NCI-H146 treated with DMSO at 0.1 percent for 48 hours (cell line): Measurements from ENCODE around the gene CRX.
"Not testable (repeated sequence)": the region's sequence is repeated elsewhere in the genome, so short reads cannot be mapped to it uniquely, and the experiment has no call there.

Experiments used
- DNase-seq: peaks from one replicate; lab custom pipeline; 2025; ENCODE audit not compliant: unreplicated experiment; lab: John Stamatoyannopoulos, UW

CRX gene

GRCh38 chr19:47821460-47822020 is at the start of gene CRX:
TSS of gene CRX (plus strand) at chr19:47821937. CDS start at chr19:47834444, 12,507 bp downstream.
- DNase-seq: no peak

DNA sequence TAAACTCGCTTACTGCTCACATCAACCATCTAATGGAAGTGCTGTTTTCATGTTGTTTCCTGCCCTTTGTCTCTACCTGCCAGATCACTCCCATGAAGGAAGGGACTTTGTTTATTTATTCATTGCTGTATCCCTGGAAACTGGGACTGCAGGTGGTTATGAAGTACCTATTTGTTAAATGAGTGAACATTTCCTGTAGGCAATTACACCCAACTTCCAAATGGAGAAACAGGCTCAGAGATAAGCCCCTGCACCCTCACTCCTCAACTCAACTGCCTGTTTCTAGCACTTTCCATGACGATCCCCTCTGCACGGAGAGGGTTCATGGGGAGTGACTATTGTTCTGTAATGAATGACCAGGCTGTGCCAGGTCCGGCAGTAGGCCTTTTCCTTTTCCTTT is 45.2 kb upstream of the CRX start:
- peak; percentile 95 for DNase-seq

DNA sequence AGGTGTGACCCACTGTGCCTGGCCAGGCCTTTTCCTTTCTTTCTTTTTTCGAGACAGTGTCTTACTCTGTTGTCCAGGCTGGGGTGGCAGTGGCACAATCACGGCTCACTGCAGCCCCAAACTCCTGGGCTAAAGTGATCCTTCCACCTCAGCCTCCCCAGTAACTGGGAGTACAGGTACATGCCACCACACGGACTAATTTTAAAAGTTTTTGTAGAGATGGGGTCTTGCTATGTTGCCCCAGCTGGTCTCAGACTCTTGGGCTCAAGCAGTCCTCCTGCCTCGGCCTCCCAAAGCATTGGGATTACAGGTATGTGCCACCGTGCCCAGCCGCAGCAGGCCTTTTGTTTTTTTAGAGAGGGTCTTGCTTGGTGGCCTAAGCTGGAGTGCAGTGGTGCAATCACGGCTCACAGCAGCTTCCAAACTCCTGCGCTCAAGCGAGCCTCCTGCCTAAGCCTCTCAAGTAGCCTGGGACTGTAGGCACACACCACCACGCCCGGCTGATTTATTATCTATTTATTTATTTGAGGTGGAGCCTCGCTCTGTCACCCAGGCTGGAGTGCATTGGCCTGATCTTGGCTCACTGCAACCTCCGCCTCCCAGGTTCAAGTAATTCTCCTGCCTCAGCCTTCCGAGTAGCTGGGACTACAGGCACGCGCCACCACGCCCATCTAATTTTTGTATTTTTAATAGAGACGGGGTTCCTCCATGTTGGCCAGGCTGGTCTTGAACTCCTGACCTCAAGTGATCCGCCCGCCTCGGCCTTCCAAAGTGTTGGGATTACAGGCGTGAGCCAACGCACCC is 44.3 kb upstream of the CRX start:
- not testable (repeated sequence) for DNase-seq

DNA sequence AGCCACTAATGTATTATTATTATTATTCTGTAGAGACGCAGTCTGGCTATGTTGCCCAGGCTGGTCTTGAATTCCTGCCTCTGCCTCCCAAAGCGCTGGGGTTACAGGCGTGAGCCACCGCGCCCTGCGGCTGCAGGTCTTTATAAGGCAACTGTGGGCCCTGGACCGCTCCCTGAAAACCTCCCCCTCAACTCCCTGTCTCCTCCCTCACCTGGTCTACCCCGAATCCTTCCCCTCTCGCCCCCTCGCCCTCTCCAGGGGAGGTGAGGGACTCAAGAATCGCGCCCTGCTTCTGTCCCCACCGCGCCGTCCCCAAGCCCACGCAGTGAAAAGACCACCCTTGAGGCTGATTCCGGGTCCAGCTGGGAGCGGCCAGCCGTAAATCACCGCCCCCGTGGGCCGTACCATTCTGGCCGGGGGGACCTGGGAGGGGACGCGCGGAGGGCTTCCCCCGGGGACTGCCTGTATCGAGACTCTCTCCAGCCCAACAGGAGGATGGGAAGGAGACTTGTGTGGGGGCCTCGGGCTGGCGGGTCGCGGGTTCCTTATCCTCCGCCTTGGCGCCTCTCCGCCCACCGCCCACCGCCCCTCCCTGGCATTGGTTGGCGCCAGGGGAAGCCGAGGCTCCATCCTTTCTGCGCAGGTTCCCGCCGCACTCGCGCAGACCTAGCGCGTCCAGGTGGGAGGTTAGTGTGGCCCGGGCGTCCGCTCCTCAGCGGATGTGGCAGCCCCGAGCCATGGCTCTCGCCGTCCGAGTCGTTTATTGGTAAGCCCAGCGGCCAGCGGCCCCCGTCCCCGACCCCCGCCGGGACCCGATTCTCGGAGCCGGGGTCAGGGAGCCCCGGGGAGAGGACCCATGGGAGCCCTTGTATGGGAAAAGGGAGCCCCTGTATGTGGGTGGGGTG is 43.4 kb upstream of the CRX start, which contains the start of gene SELENOW:
TSS of gene SELENOW (plus strand) at position 655 of the 905 bp plus-strand sequence. CDS start at position 738, 83 bp downstream.
- DNase-seq: peak; percentile 90

DNA sequence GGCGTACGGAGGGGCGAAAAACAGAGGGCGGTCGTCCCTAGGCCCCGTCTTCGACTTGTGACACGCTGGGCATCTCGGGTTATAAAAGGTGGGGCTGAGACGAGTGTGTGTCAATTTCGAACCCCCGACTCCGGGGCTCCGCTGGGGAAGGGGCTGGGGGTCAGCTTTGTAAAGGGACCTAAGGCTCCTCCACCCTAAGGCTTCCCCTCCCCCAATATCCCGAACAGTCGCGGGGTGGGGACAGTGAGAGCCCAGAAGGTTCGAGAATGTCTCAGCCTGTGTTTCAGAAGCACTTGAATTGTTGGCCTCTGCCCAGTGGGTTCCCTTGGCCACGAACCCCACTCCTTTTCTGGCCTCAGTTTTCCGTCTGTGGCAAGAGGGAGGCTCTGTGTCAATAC is 42.8 kb upstream of the CRX start:
- DNase-seq: no peak

GRCh38 chr19:47779524-47780214 is 42.1 kb upstream of the CRX start:
- DNase-seq: no peak

DNA sequence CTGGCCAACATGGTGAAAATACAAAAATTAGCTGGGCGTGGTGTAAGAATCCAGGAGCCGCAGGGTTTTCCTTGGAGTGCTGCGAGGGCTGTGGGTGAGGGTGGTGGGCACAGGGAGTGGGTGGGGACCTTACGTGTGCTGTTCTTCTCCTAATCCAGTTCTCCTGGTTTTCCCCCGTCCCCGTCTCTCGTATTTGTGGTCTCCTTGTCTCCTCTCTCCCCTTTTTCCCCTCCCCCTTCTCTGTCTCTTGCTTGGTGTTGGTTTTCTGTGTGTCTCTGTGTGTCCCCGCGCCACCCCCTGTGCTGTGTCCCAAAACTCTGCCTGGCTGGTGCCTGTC is 41.6 kb upstream of the CRX start:
- DNase-seq: no peak

GRCh38 chr19:47781590-47782262 is 40.0 kb upstream of the CRX start:
- no peak for DNase-seq

DNA sequence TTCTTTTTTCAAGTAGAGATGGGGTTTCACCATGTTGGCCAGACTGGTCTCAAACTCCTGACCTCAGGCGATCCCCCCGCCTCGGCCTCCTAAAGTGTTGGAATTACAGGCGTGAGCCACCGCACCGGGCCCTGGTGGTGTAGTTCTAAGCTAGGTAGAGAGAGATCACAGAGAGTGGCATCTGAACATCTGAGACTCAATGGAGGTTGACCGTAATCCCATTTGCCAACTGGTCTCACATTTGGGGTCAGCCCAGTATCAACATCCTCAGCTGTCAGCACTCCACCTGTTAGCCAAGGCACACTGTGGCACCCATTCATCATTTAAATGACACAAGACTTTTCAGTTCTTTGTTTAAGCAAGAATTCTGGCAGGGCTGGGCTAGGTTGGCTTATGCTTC is 35.2 kb upstream of the CRX start:
- no peak for DNase-seq

DNA sequence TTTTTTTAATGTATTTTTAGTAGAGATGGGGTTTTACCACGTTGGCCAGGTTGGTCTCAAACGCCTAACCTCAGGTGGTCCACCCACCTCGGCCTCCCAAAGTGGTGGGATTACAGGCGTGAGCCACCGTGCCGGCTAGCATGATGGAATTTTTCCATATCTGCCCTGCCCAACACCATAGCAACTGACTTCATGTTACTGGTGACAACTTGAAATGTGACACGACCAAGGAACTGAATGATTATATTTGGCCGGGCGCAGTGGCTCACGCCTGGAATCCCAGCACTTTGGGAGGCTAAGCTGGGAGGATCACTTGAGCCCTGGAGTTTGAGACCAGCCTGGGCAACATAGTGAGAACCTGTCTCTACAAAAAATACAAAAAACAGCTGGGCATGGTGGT is 34.4 kb upstream of the CRX start:
- DNase-seq: not testable (repeated sequence)

DNA sequence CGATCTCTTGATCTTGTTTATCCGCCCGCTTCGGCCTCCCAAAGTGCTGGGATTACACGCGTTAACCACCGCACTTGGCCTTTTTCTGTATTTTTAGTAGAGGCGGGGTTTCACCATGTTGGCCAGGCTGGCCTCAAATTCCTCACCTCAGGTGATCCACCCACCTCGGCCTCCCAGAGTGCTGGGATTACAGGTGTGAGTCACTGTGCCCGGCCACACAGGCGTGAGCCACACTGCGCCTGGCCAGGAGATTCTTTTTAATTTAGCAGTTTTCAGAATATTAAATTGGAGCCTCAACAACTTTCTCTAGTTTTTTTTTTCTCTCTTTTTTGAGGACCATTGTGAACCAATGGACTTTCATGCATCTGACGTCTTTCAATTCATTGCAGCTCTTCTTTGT is 31.9 kb upstream of the CRX start:
- DNase-seq: not testable (repeated sequence)

DNA sequence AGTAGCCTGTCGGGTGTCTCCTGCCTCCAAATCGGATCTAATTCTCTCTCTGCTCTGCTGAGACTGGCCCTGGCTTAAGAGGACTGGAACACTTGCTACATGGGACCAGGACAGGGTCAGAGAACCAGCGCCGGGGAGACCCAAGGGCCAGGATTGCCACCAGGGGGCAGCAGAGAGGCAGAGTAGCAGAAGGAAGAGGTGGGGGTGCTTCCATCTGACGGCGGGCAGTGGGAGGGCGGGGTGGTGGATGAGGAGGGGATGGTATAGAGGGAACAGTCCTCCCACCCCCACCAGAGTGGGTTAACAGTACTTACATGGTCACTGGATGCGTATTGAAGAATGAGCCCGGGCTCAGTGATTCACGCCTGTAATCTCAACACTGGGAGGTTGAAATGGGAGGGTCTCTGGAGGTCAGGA is 31.3 kb upstream of the CRX start:
- peak; percentile 56 for DNase-seq

GRCh38 chr19:47792616-47793015 is 29.1 kb upstream of the CRX start:
- DNase-seq: no peak

DNA sequence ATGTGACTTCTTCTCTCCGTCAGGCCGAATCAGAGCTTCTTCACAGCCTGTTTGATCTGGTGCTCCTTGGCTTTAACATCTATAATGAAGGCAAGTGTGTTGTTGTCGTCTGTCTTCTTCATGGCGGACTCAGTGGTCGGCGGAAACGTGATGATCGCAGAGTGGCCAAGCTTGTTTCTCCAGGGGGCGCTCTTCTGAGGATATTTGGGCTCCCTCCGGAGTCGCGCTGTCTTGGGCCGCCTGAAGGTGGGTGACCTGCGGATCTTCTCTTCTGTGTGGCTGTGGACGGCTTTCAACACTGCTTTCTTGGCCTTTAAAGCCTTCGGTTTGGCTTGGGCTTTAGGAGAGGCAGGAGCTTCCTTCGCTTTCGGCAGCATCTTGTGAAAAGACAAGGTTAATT is 27.2 kb upstream of the CRX start:
- no peak for DNase-seq

- DNase-seq: no peak
These were observed 25.0 kb upstream of the CRX start for GRCh38 chr19:47796785-47797184.

DNA sequence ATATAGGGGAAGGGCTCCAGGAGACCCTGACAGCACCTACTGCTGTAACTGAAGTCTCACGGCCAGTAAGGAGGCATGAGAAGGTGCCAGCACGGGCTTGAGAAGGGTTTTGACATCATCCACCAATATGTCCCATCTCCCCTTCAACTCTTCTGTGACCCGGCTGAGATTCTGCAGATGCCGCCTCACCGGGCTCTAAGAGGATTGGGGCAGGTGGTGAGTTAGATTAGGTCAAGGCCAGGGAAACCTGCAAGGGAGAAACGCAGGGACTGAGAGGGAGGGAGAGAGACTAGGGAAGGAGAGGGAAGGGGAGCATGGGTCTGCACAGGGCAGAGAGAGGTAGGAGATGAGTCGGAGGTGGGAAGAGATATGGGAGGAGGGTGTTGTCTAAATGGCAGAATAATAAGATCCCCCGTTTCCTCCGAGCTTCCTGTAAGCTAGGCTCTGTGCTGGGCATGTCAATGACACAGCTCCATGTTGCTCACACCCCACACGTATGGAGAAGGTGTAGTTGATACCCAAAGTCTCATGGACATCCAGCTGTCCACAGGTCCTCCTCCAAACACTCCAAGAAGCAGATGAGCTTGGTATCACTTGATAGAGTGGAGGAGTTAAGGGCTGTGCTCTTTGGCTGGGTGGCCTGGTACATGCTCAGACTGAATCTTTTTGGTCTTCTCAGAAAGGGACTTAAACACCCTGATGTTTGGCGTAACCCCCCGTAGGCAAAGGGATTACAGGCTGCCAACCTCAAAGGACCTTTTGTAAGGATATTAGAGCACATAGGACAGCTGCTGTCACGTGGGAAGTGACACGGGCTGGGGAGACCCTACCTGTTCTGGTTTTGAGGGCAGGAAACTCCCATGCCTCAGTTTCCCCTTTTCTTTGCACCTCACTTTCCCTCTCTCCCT is 23.5 kb upstream of the CRX start:
- no peak for DNase-seq

DNA sequence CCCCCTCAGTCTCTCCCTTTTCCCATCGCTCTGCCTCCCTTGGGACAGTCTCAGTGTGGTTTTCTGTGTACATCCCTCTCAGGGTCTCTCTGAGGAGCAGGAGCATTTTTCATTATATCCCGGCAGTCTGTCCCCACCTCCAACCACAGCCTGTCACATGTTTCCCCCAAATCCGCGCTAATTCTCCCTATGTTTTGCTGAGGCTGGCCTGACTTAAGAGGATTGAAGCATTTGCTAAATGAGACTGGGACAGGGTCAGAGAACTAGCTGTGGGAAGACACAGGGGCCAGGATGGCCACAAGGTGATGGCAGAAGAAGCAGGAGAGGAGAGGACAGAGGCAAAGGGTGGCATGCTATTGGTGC is 22.9 kb upstream of the CRX start:
- DNase-seq: no peak

- DNase-seq: no peak
These were observed 20.5 kb upstream of the CRX start for GRCh38 chr19:47801270-47801669.

GRCh38 chr19:47802521-47803043 is 19.2 kb upstream of the CRX start:
- no peak for DNase-seq
